WTC11 (cell line): ENCODE data around the gene SMYD3. TPM values are rescaled to one million over a fixed set of nuclear protein-coding genes. Genes with fewer than 3 reads are reported as not detected.

Experiments used
- ATAC-seq: fragments of 200-7000 bp; cut with Tn5 transposase; 2 replicates; pipeline ENCODE4 v1.10.0; 2021; ENCODE audit warnings: mild to moderate bottlenecking, moderate library complexity
- CTCF ChIA-PET: fragments of 300-600 bp; sonication (Branson Sonifier 250); formaldehyde crosslinking; loops from one replicate; lab custom pipeline; 2021; ENCODE audit warnings: antibody characterized with exemption; lab: Charles Lee
- POLR2A ChIA-PET: fragments of 350-600 bp; sonication (Branson Sonifier 250); formaldehyde crosslinking; loops from one replicate; lab custom pipeline; 2021; ENCODE audit warnings: antibody characterized with exemption; lab: Charles Lee
- DNase-seq: peaks from one replicate; pipeline ENCODE4 v3.0.0; 2021; ENCODE audit warnings: low spot score
- H3K27ac Mint-ChIP-seq: 2 replicates; pipeline ENCODE4 v1.8.0; 2021; ENCODE audit warnings: mixed read lengths
- H3K27me3 Mint-ChIP-seq: 2 replicates; pipeline ENCODE4 v1.8.0; 2021; ENCODE audit warnings: low read depth, mild to moderate bottlenecking, moderate library complexity, mixed read lengths
- H3K36me3 Mint-ChIP-seq: 2 replicates; pipeline ENCODE4 v1.8.0; 2021; ENCODE audit warnings: mixed read lengths
- H3K4me1 Mint-ChIP-seq: 2 replicates; pipeline ENCODE4 v1.8.0; 2022; ENCODE audit warnings: mixed read lengths
- H3K4me3 Mint-ChIP-seq: 2 replicates; pipeline ENCODE4 v1.8.0; 2021; ENCODE audit warnings: mild to moderate bottlenecking, moderate library complexity, mixed read lengths
- H3K9me3 Mint-ChIP-seq: 2 replicates; pipeline ENCODE4 v1.8.0; 2021; ENCODE audit warnings: mixed read lengths
- ATF2 ChIP-seq: sonication (generic); formaldehyde crosslinking; IDR thresholded peaks from 2 replicates; pipeline ENCODE4 v1.8.1; 2022; ENCODE audit warnings: low read depth, missing genetic modification reagents, borderline replicate concordance
- CBFB ChIP-seq: sonication (generic); formaldehyde crosslinking; IDR thresholded peaks from 2 replicates; pipeline ENCODE4 v1.8.1; 2022; ENCODE audit warnings: mild to moderate bottlenecking, low read depth, missing genetic modification reagents
- CDX4 ChIP-seq: fragments of 250-450 bp; sonication (Bioruptor Pico); IDR thresholded peaks from 2 replicates; pipeline ENCODE4 v1.9.0; 2021; ENCODE audit warnings: moderate library complexity, mild to moderate bottlenecking, inconsistent platforms, borderline replicate concordance
- CREM ChIP-seq: sonication (generic); formaldehyde crosslinking; IDR thresholded peaks from 2 replicates; pipeline ENCODE4 v1.8.1; 2022; ENCODE audit warnings: mild to moderate bottlenecking, missing genetic modification reagents, moderate library complexity
- E2F1 ChIP-seq: sonication (generic); formaldehyde crosslinking; IDR thresholded peaks from 2 replicates; pipeline ENCODE4 v1.8.0; 2022; ENCODE audit warnings: mild to moderate bottlenecking, missing genetic modification reagents
- E2F5 ChIP-seq: sonication (generic); formaldehyde crosslinking; IDR thresholded peaks from 2 replicates; pipeline ENCODE4 v1.8.1; 2022; ENCODE audit warnings: mild to moderate bottlenecking, moderate library complexity, missing genetic modification reagents
- ERG ChIP-seq: fragments of 250-450 bp; sonication (Bioruptor Pico); IDR thresholded peaks from 2 replicates; pipeline ENCODE4 v1.8.0; 2021; ENCODE audit warnings: mild to moderate bottlenecking
- ETV6 ChIP-seq: sonication (generic); formaldehyde crosslinking; IDR thresholded peaks from 2 replicates; pipeline ENCODE4 v1.8.1; 2022; ENCODE audit warnings: mild to moderate bottlenecking, missing genetic modification reagents
- HMGXB4 ChIP-seq: sonication (generic); formaldehyde crosslinking; IDR thresholded peaks from 2 replicates; pipeline ENCODE4 v1.8.1; 2023; ENCODE audit warnings: mild to moderate bottlenecking, moderate library complexity, missing genetic modification reagents
- IRF1 ChIP-seq: sonication (generic); formaldehyde crosslinking; IDR thresholded peaks from 2 replicates; pipeline ENCODE4 v1.8.0; 2023; ENCODE audit warnings: missing genetic modification reagents
- JAZF1 ChIP-seq: fragments of 250-450 bp; sonication (Bioruptor Pico); IDR thresholded peaks from 2 replicates; pipeline ENCODE4 v1.9.0; 2021; ENCODE audit warnings: moderate library complexity, mild to moderate bottlenecking, inconsistent platforms
- JUN ChIP-seq: sonication (generic); formaldehyde crosslinking; IDR thresholded peaks from 2 replicates; pipeline ENCODE4 v1.8.0; 2023; ENCODE audit warnings: mild to moderate bottlenecking, missing genetic modification reagents
- MAX ChIP-seq: sonication (generic); formaldehyde crosslinking; IDR thresholded peaks from 2 replicates; pipeline ENCODE4 v1.8.0; 2022; ENCODE audit warnings: mild to moderate bottlenecking, missing genetic modification reagents
- MXD4 ChIP-seq: fragments of 250-450 bp; sonication (Bioruptor Pico); IDR thresholded peaks from 2 replicates; pipeline ENCODE4 v1.8.0; 2021; ENCODE audit warnings: mild to moderate bottlenecking, moderate library complexity, borderline replicate concordance
- NR1H2 ChIP-seq: sonication (generic); formaldehyde crosslinking; IDR thresholded peaks from 2 replicates; pipeline ENCODE4 v1.9.0; 2021; ENCODE audit warnings: mild to moderate bottlenecking, moderate library complexity, missing genetic modification reagents
- NR2C2 ChIP-seq: sonication (generic); formaldehyde crosslinking; IDR thresholded peaks from 2 replicates; pipeline ENCODE4 v1.8.0; 2022; ENCODE audit warnings: mild to moderate bottlenecking, missing genetic modification reagents
- SOX15 ChIP-seq: fragments of 250-450 bp; sonication (Bioruptor Pico); IDR thresholded peaks from 2 replicates; pipeline ENCODE4 v1.9.0; 2021; ENCODE audit warnings: mild to moderate bottlenecking
- USF2 ChIP-seq: sonication (generic); formaldehyde crosslinking; IDR thresholded peaks from 2 replicates; pipeline ENCODE4 v1.8.1; 2023; ENCODE audit warnings: mild to moderate bottlenecking, missing genetic modification reagents, moderate library complexity
- ZBTB21 ChIP-seq: sonication (generic); formaldehyde crosslinking; IDR thresholded peaks from 2 replicates; pipeline ENCODE4 v1.8.1; 2023; ENCODE audit warnings: mild to moderate bottlenecking, missing genetic modification reagents, borderline replicate concordance
- ZNF121 ChIP-seq: sonication (generic); formaldehyde crosslinking; IDR thresholded peaks from 2 replicates; pipeline ENCODE4 v1.8.0; 2023; ENCODE audit warnings: missing genetic modification reagents
- ZNF263 ChIP-seq: sonication (generic); formaldehyde crosslinking; IDR thresholded peaks from 2 replicates; pipeline ENCODE4 v1.8.1; 2022; ENCODE audit warnings: low read depth, mild to moderate bottlenecking, moderate library complexity, missing genetic modification reagents
- total RNA-seq: library from RNA; stranded (reverse); gene quantifications from 3 replicates; pipeline ENCODE4 v1.2.3, GENCODE V29; 2021

Gene SMYD3
- total RNA-seq, 1 experiment from 2014 or later: 21.4 TPM

GRCh38 chr1:246304484-246305259 lies 202.4 kb downstream of the SMYD3 start:
- Mint-ChIP-seq H3K27ac (no peak overlapping the region), H3K9me3 (no peaks in the 10 kb centered on the region), H3K27me3 (no peaks in the 10 kb centered on the region), H3K36me3 (no peaks in the 10 kb centered on the region), H3K4me3 (no peak overlapping the region), H3K4me1 (peaks cover 6% of the 10 kb centered on the region)
- ChIA-PET POLR2A (no interaction called here), CTCF (interaction anchor here (1.0 to 1.5 kb wide), 2 partner anchors 9 to 10 kb away, joined by 3 to 5 read pairs; no protein-coding TSS in a partner anchor)
- ATAC-seq (no peak), DNase-seq (no peak)
- TF ChIP-seq E2F5 (CRISPR knock-in tag) (no peak), SOX15 (CRISPR knock-in tag) (no peak), MAX (CRISPR knock-in tag) (no peak), USF2 (CRISPR knock-in tag) (no peak), E2F1 (CRISPR knock-in tag) (no peak), ZBTB21 (no peak), HMGXB4 (CRISPR knock-in tag) (no peak), IRF1 (CRISPR knock-in tag) (no peak), NR2C2 (CRISPR knock-in tag) (no peak), ATF2 (no peak), ETV6 (no peak), ZNF121 (no peak), CDX4 (CRISPR knock-in tag) (no peak), CBFB (no peak), CREM (CRISPR knock-in tag) (no peak)

- peaks cover 6% of the 10 kb centered on the region for H3K4me1 Mint-ChIP-seq
- H3K9me3 Mint-ChIP-seq: no peaks in the 10 kb centered on the region
- DNase-seq (no peak), ATAC-seq (peak; percentile 52; the same call in 1 of the 2 replicates)
- H3K27ac Mint-ChIP-seq: no peak overlapping the region
- no peak overlapping the region for H3K4me3 Mint-ChIP-seq
- no peaks in the 10 kb centered on the region for H3K36me3 Mint-ChIP-seq
- ChIA-PET CTCF (interaction anchor here (1.2 kb wide), 1 partner anchor 41 kb away, joined by 3 read pairs; no protein-coding TSS in a partner anchor), POLR2A (no interaction called here)
- H3K27me3 Mint-ChIP-seq: no peaks in the 10 kb centered on the region
- TF ChIP-seq NR1H2 (CRISPR knock-in tag) (no peak), ERG (CRISPR knock-in tag) (no peak), JAZF1 (no peak), JUN (CRISPR knock-in tag) (no peak), ZNF263 (CRISPR knock-in tag) (no peak), CDX4 (CRISPR knock-in tag) (no peak), MXD4 (CRISPR knock-in tag) (no peak), SOX15 (CRISPR knock-in tag) (no peak)
Measured at GRCh38 chr1:246302711-246303317, 204.3 kb downstream of the SMYD3 start.
